H9 (cell line): ENCODE results near the gene TRMT112. TPM values are rescaled to one million over a fixed set of nuclear protein-coding genes. Genes with fewer than 3 reads are reported as not detected.

Experiments used
- DNase-seq: peaks from one replicate; pipeline ENCODE4 v3.0.0-alpha.2; 2017
- H2AFZ ChIP-seq: one replicate; pipeline ENCODE4 v1.6.1; 2013; ENCODE audit warnings: mild to moderate bottlenecking, low read length, control low read depth, moderate library complexity
- H2AK5ac ChIP-seq: 2 replicates; pipeline ENCODE4 v1.6.1; 2013; ENCODE audit warnings: low read length, control low read depth, mixed read lengths; ENCODE audit not compliant: insufficient read length
- H2BK120ac ChIP-seq: one replicate; pipeline ENCODE4 v1.6.1; 2013; ENCODE audit warnings: low read depth, mild to moderate bottlenecking, low read length, control low read depth, inconsistent platforms; ENCODE audit not compliant: poor library complexity, severe bottlenecking
- H2BK12ac ChIP-seq: 2 replicates; pipeline ENCODE4 v1.6.1; 2013; ENCODE audit warnings: low read length, control low read depth, mixed read lengths, low read depth; ENCODE audit not compliant: insufficient read length
- H2BK15ac ChIP-seq: 2 replicates; pipeline ENCODE4 v1.6.1; 2013; ENCODE audit warnings: low read depth, low read length, control low read depth
- H2BK20ac ChIP-seq: one replicate; pipeline ENCODE4 v1.6.1; 2013; ENCODE audit warnings: low read depth, mild to moderate bottlenecking, low read length, control low read depth, inconsistent platforms; ENCODE audit not compliant: poor library complexity, severe bottlenecking
- H2BK5ac ChIP-seq: 2 replicates; pipeline ENCODE4 v1.6.1; 2013; ENCODE audit warnings: low read length, control low read depth, mixed read lengths; ENCODE audit not compliant: insufficient read length
- H3K14ac ChIP-seq: 2 replicates; pipeline ENCODE4 v1.6.1; 2013; ENCODE audit warnings: low read length, control low read depth; ENCODE audit not compliant: insufficient read depth
- H3K18ac ChIP-seq: 2 replicates; pipeline ENCODE4 v1.6.1; 2013; ENCODE audit warnings: low read depth, mild to moderate bottlenecking, mixed read lengths, low read length, control low read depth; ENCODE audit not compliant: insufficient read length
- H3K23ac ChIP-seq: 2 replicates; pipeline ENCODE4 v1.6.1; 2013; ENCODE audit warnings: low read length, control low read depth, mixed read lengths, low read depth; ENCODE audit not compliant: insufficient read length
- H3K23me2 ChIP-seq: 2 replicates; pipeline ENCODE4 v1.6.1; 2013; ENCODE audit warnings: low read depth, mild to moderate bottlenecking, mixed read lengths, low read length, control low read depth; ENCODE audit not compliant: insufficient read length, poor library complexity, severe bottlenecking
- H3K27ac ChIP-seq: 2 replicates; pipeline ENCODE4 v1.5.1; 2013; ENCODE audit warnings: low read length, control low read depth, mixed read lengths, low read depth; ENCODE audit not compliant: insufficient read length
- H3K27me3 ChIP-seq: 2 replicates; pipeline ENCODE4 v1.6.1; 2013; ENCODE audit warnings: low read length, control low read depth, inconsistent platforms; ENCODE audit not compliant: insufficient read depth
- H3K4ac ChIP-seq: 2 replicates; pipeline ENCODE4 v1.6.1; 2013; ENCODE audit warnings: low read depth, mild to moderate bottlenecking, control low read depth, inconsistent platforms, low read length, moderate library complexity
- H3K4me1 ChIP-seq: 2 replicates; pipeline ENCODE4 v1.6.1; 2013; ENCODE audit warnings: low read length, control low read depth, inconsistent platforms; ENCODE audit not compliant: insufficient read depth
- H3K4me2 ChIP-seq: 2 replicates; pipeline ENCODE4 v1.6.1; 2013; ENCODE audit warnings: low read length, control low read depth, mixed read lengths; ENCODE audit not compliant: insufficient read length, insufficient read depth
- H3K56ac ChIP-seq: 2 replicates; pipeline ENCODE4 v1.6.1; 2013; ENCODE audit warnings: low read depth, mild to moderate bottlenecking, mixed read lengths, low read length, control low read depth; ENCODE audit not compliant: insufficient read length
- H3K79me1 ChIP-seq: 2 replicates; pipeline ENCODE4 v1.6.1; 2013; ENCODE audit warnings: low read depth, mild to moderate bottlenecking, moderate library complexity, low read length, control low read depth, inconsistent platforms; ENCODE audit not compliant: insufficient read depth, poor library complexity, severe bottlenecking
- H3K79me2 ChIP-seq: 2 replicates; pipeline ENCODE4 v1.6.1; 2013; ENCODE audit warnings: low read length, control low read depth, inconsistent platforms; ENCODE audit not compliant: insufficient read depth
- H3K9ac ChIP-seq: 2 replicates; pipeline ENCODE4 v1.6.1; 2013; ENCODE audit warnings: low read length, control low read depth, mixed read lengths; ENCODE audit not compliant: insufficient read length; ENCODE audit errors: extremely low read depth
- H3K9me3 ChIP-seq: one replicate; pipeline ENCODE4 v1.6.1; 2013; ENCODE audit warnings: low read depth, low read length, inconsistent platforms; ENCODE audit not compliant: control insufficient read depth
- H3T11ph ChIP-seq: one replicate; pipeline ENCODE4 v1.6.1; 2013; ENCODE audit warnings: mild to moderate bottlenecking, low read length, control low read depth, inconsistent platforms
- H4K20me1 ChIP-seq: one replicate; pipeline ENCODE4 v1.6.1; 2013; ENCODE audit not compliant: control insufficient read depth, insufficient read length, insufficient read depth
- H4K5ac ChIP-seq: 2 replicates; pipeline ENCODE4 v1.6.1; 2013; ENCODE audit warnings: low read depth, mild to moderate bottlenecking, mixed read lengths, low read length, control low read depth; ENCODE audit not compliant: insufficient read length
- H4K8ac ChIP-seq: replicated peaks from 2 replicates; pipeline ENCODE4 v1.6.1; 2013; ENCODE audit warnings: low read length, control low read depth, mixed read lengths, low read depth; ENCODE audit not compliant: insufficient read length
- H4K91ac ChIP-seq: 2 replicates; pipeline ENCODE4 v1.6.1; 2013; ENCODE audit warnings: low read depth, mild to moderate bottlenecking, moderate library complexity, mixed read lengths, low read length, control low read depth; ENCODE audit not compliant: insufficient read length
- H3K27ac Mint-ChIP-seq, 3 experiments: 2 replicates in 2 of 3; 3 replicates in 1 of 3; pipeline ENCODE4 v1.8.0; 2020 to 2021; ENCODE audit warnings: mixed read lengths in 3 of 3, mild to moderate bottlenecking in 1 of 3, moderate library complexity in 1 of 3
- H3K27me3 Mint-ChIP-seq: 2 replicates; pipeline ENCODE4 v1.8.0; 2021; ENCODE audit warnings: low read depth, mild to moderate bottlenecking, moderate library complexity, mixed read lengths
- H3K36me3 Mint-ChIP-seq, 3 experiments: 2 replicates in 2 of 3; 3 replicates in 1 of 3; pipeline ENCODE4 v1.8.0; 2020 to 2021; ENCODE audit warnings: low read depth in 3 of 3, mixed read lengths in 3 of 3; ENCODE audit not compliant: insufficient read depth in 1 of 3
- H3K4me1 Mint-ChIP-seq, 2 experiments: 2 replicates each; pipeline ENCODE4 v1.8.0; 2020; ENCODE audit warnings: mixed read lengths in 2 of 2
- H3K4me3 Mint-ChIP-seq, 2 experiments: 2 replicates in 1 of 2; 3 replicates in 1 of 2; pipeline ENCODE4 v1.8.0; 2020 to 2021; ENCODE audit warnings: mild to moderate bottlenecking in 2 of 2, mixed read lengths in 2 of 2, moderate library complexity in 1 of 2
- H3K9me3 Mint-ChIP-seq, 2 experiments: 2 replicates in 1 of 2; 3 replicates in 1 of 2; pipeline ENCODE4 v1.8.0; 2020; ENCODE audit warnings: mild to moderate bottlenecking in 2 of 2, mixed read lengths in 2 of 2, moderate library complexity in 1 of 2
- WGBS: extraction: QIAGEN DNeasy Blood & Tissue Kit; methylation state at CpG from one replicate; pipeline ENCODE4 v1.1.7; 2013; ENCODE audit warnings: missing lambda C conversion rate, low lambda C conversion rate, mixed read lengths; ENCODE audit not compliant: insufficient read length; ENCODE audit errors: extremely low coverage; 5-methylcytosine and 5-hydroxymethylcytosine counted together
- total RNA-seq: library from RNA; stranded (reverse); gene quantifications from 2 replicates; pipeline ENCODE4 v1.2.1, GENCODE V29; 2021
- TF ChIP-seq, protein P1 (sequence below): fragments of 200-600 bp; sonication (generic); conservative IDR thresholded peaks from 3 replicates; pipeline ENCODE4 v1.8.0; 2021; ENCODE audit warnings: antibody characterized with exemption, mild to moderate bottlenecking

TRMT112 gene
- total RNA-seq, 1 experiment from 2014 or later, result 315 TPM

GRCh38 chr11:64341429-64341828, 24.1 kb upstream of the TRMT112 start:
- H2AK5ac ChIP-seq, result no peak overlapping the region
- peaks cover 3% of the 10 kb centered on the region for H4K20me1 ChIP-seq
- H2BK120ac ChIP-seq, result no peak overlapping the region
- no peak overlapping the region for H2BK15ac ChIP-seq
- H3K23ac ChIP-seq, result no peak overlapping the region
- no peaks in the 10 kb centered on the region for H3K79me2 ChIP-seq
- no peak overlapping the region for H3K9ac ChIP-seq
- DNase-seq, result no peak
- peaks cover 17% of the 10 kb centered on the region for H3K23me2 ChIP-seq
- TF ChIP-seq, protein P1, sequence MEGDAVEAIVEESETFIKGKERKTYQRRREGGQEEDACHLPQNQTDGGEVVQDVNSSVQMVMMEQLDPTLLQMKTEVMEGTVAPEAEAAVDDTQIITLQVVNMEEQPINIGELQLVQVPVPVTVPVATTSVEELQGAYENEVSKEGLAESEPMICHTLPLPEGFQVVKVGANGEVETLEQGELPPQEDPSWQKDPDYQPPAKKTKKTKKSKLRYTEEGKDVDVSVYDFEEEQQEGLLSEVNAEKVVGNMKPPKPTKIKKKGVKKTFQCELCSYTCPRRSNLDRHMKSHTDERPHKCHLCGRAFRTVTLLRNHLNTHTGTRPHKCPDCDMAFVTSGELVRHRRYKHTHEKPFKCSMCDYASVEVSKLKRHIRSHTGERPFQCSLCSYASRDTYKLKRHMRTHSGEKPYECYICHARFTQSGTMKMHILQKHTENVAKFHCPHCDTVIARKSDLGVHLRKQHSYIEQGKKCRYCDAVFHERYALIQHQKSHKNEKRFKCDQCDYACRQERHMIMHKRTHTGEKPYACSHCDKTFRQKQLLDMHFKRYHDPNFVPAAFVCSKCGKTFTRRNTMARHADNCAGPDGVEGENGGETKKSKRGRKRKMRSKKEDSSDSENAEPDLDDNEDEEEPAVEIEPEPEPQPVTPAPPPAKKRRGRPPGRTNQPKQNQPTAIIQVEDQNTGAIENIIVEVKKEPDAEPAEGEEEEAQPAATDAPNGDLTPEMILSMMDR, result no peak
- no peaks in the 10 kb centered on the region for H3K27me3 ChIP-seq
- H4K5ac ChIP-seq, result no peak overlapping the region
- H3K9me3 Mint-ChIP-seq, result no peaks in the 10 kb centered on the region
- peaks cover 18% of the 10 kb centered on the region for H3K27me3 Mint-ChIP-seq
- no peaks in the 10 kb centered on the region; the same call in 1 of the 2 replicates for H3K4me1 ChIP-seq
- H3K4me2 ChIP-seq, result peak overlapping the region; percentile 58
- peak overlapping the region in 1 of 3 experiments; percentile 72; a peak in 1 of 7 replicates for H3K27ac Mint-ChIP-seq
- H3K9me3 ChIP-seq, result no peaks in the 10 kb centered on the region
- H2BK20ac ChIP-seq, result no peak overlapping the region
- no peak overlapping the region for H3K4ac ChIP-seq
- peak overlapping the region; percentile 66 to 84 for H3K4me3 Mint-ChIP-seq
- H3K14ac ChIP-seq, result peak overlapping the region; percentile 10; the same call in 1 of the 2 replicates
- no peak overlapping the region for H2BK12ac ChIP-seq
- no peak overlapping the region for H4K8ac ChIP-seq
- H3K4me1 Mint-ChIP-seq, result peaks cover 7 to 31% of the 10 kb centered on the region in 2 experiments
- H3K36me3 Mint-ChIP-seq, result 0 out of 7 replicates have a peak, but pooled peaks cover 0 to 2% (median 0%) of the 10 kb centered on the region in 3 experiments
- WGBS, result no CpG with 5 or more reads among the region's 21 CpGs
- no peak overlapping the region for H3K27ac ChIP-seq
- no peaks in the 10 kb centered on the region for H3K79me1 ChIP-seq
- H3K18ac ChIP-seq, result no peak overlapping the region
- H3T11ph ChIP-seq, result no peak overlapping the region
- no peak overlapping the region for H3K56ac ChIP-seq
- H2AFZ ChIP-seq, result no peak overlapping the region
- H2BK5ac ChIP-seq, result no peak overlapping the region
- no peak overlapping the region for H4K91ac ChIP-seq
